SK-N-SH (cell line): ENCODE measurements around the gene TMLHE.

Experiments used
- CHD2 ChIP-seq: fragments of 150-350 bp; IDR thresholded peaks from 2 replicates; pipeline ENCODE4 v1.6.1; 2018; ENCODE audit warnings: low read length; ENCODE audit not compliant: partially characterized antibody
- CTCF ChIP-seq: fragments of 200-600 bp; sonication (generic); IDR thresholded peaks from 2 replicates; pipeline ENCODE4 v1.6.1; 2017; ENCODE audit warnings: antibody characterized with exemption, mild to moderate bottlenecking, moderate library complexity
- EZH2phosphoT487 ChIP-seq: fragments of 200-600 bp; sonication (generic); IDR thresholded peaks from 2 replicates; pipeline ENCODE4 v1.6.1; 2017; ENCODE audit warnings: low read depth, mixed run types, mild to moderate bottlenecking, antibody characterized with exemption, moderate library complexity, borderline replicate concordance
- POLR2AphosphoS5 ChIP-seq: IDR thresholded peaks from 2 replicates; pipeline ENCODE4 v1.6.1; 2012; ENCODE audit warnings: low read depth, low read length
- RFX5 ChIP-seq: IDR thresholded peaks from 2 replicates; pipeline ENCODE4 v1.6.1; 2012; ENCODE audit warnings: mild to moderate bottlenecking, improper control_type of control experiment, low read length
- SMC3 ChIP-seq: IDR thresholded peaks from 2 replicates; pipeline ENCODE4 v1.6.1; 2012; ENCODE audit warnings: low read depth, low read length, improper control_type of control experiment

- TF ChIP-seq RFX5, result no peak
- no peak for TF ChIP-seq CTCF
- no peak for TF ChIP-seq SMC3
- TF ChIP-seq POLR2AphosphoS5, result no peak
- TF ChIP-seq EZH2phosphoT487, result no peak
- no peak for TF ChIP-seq CHD2
Measured at GRCh38 chrX:155592981-155593380, 19.8 kb downstream of the TMLHE start.
